Esophagus squamous epithelium (tissue), 5 donors: ENCODE measurements around the gene GJA1. TPM values are rescaled to one million over a fixed set of nuclear protein-coding genes. Genes with fewer than 3 reads are reported as not detected.
"Not testable (repeated sequence)": the region's sequence is repeated elsewhere in the genome, so short reads cannot be mapped to it uniquely, and the experiment has no call there.

Experiments used
- DNase-seq: peaks from one replicate; lab custom pipeline; 2025; lab: John Stamatoyannopoulos, UW
- H3K27ac ChIP-seq, 4 donors: fragments of 200-600 bp; sonication (generic); one replicate each; pipeline ENCODE4 v1.5.1; 2016 to 2019; ENCODE audit warnings: mild to moderate bottlenecking in 1 of 4
- H3K27me3 ChIP-seq, 4 donors: fragments of 200-600 bp; sonication (generic); 1 replicate in 3 of 4; 2 replicates in 1 of 4; pipeline versions ENCODE4 v1.5.1 to v1.6.0; 2017 to 2021; ENCODE audit warnings: antibody characterized with exemption in 1 of 4
- H3K36me3 ChIP-seq, 3 donors: fragments of 200-600 bp; sonication (generic); one replicate each; pipeline ENCODE4 v1.5.1; 2016 to 2019
- H3K4me1 ChIP-seq, 3 donors: fragments of 200-600 bp; sonication (generic); one replicate each; pipeline ENCODE4 v1.5.1; 2017 to 2019
- H3K4me3 ChIP-seq, 4 donors: fragments of 200-600 bp; sonication (generic); 1 replicate in 3 of 4; 2 replicates in 1 of 4; pipeline ENCODE4 v1.5.1; 2016 to 2019; ENCODE audit warnings: mild to moderate bottlenecking in 2 of 4, moderate library complexity in 1 of 4
- H3K9me3 ChIP-seq, 3 donors: fragments of 200-600 bp; sonication (generic); one replicate each; pipeline ENCODE4 v1.5.1; 2016 to 2019
- CTCF ChIP-seq, 6 experiments: fragments of 450-650 bp in 4 of 6; fragments of 200-600 bp in 2 of 6; sonication (generic) in 2 of 6; IDR thresholded peaks; one replicate each; pipeline ENCODE4 v1.5.1; 2016 to 2019; ENCODE audit warnings: antibody characterized with exemption in 6 of 6, mild to moderate bottlenecking in 4 of 6, moderate library complexity in 4 of 6
- POLR2A ChIP-seq, 4 donors: fragments of 450-650 bp; IDR thresholded peaks; one replicate each; pipeline ENCODE4 v1.6.1; 2017; ENCODE audit warnings: antibody characterized with exemption in 4 of 4, mild to moderate bottlenecking in 4 of 4, moderate library complexity in 3 of 4
- WGBS, 2 donors: methylation state at CpG; one replicate each; pipeline ENCODE4 v1.1.5; 2018; 5-methylcytosine and 5-hydroxymethylcytosine counted together
- intact Hi-C: fragments of 100-400 bp; cut with DNase I; formaldehyde crosslinking; loops from one replicate; pipeline ENCODE4 v1.15.0; 2022
- total RNA-seq, 4 donors: library from RNA; depleted of rRNA; stranded (reverse); fragments of >200 nt; gene quantifications; one replicate each; pipeline ENCODE4 v1.1.0, GENCODE V29; 2016
- donor health status: DM: yes; HTN: yes; CAD: no.

Gene GJA1
- total RNA-seq, 4 donors from 2014 or later = 73.1 to 118 (median 89.4) TPM

- Histone ChIP-seq H3K4me1 (no peaks in the 10 kb centered on the region), H3K9me3 (no peaks in the 10 kb centered on the region), H3K27me3 (no peaks in the 10 kb centered on the region), H3K4me3 (no peak overlapping the region), H3K27ac (no peak overlapping the region), H3K36me3 (no peaks in the 10 kb centered on the region)
- WGBS, 2 donors = 34 to 58% methylated on average over 2 of the region's 2 CpGs
- TF ChIP-seq CTCF (IDR thresholded peaks at IDR 0.05) (no peak), POLR2A (IDR thresholded peaks at IDR 0.05) (no peak)
- DNase-seq = no peak
- intact Hi-C loops = no loop called here
Observed at GRCh38 chr6:121413879-121414278, 21.6 kb upstream of the GJA1 start.

DNA sequence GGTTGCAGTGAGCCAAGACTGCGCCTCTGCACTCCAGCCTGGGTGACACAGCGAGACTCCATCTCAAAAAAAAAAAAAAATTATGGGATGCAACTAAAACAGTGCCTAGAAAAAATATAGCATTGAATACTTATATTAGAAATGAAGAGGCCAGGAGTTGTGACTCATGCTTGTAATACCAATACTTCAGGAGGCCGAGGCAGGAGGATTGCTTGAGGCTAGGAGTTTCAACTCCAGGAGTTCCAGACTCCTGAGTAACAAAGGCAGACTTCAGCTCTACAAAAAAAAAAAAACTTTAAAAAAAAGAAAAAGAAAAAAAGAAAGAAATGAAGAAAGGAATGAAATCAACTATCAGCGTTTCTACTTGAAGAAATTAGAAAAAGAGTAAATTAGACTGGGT is 17.1 kb upstream of the GJA1 start:
- TF ChIP-seq POLR2A (IDR thresholded peaks at IDR 0.05) (no peak), CTCF (IDR thresholded peaks at IDR 0.05) (no peak)
- intact Hi-C loops = no loop called here
- H3K27ac ChIP-seq = no peak overlapping the region
- DNase-seq = no peak
- WGBS, 2 donors = 71 to 86% methylated on average over 4 of the region's 4 CpGs
- H3K27me3 ChIP-seq = no peaks in the 10 kb centered on the region
- H3K9me3 ChIP-seq = no peaks in the 10 kb centered on the region
- H3K36me3 ChIP-seq = no peaks in the 10 kb centered on the region
- H3K4me3 ChIP-seq = no peak overlapping the region
- H3K4me1 ChIP-seq = no peaks in the 10 kb centered on the region

DNA sequence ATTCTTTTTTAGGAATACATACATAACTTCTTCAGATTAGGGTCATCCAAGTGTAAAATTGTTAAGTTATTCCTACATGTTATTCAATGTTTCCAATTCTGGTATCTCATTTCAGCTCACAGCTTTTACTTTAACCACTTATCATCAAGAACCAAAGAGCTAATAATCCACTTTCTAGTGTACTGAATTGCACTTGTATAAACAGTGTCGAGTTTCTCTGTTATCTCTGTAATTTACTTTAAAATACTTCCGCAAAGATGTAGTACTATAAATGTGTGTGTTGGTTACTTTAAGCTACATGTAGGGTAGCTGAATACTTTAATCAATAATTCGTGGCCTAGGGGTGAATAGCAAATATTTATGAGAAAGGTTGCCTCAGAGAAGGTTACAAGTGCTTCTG is 8.8 kb upstream of the GJA1 start:
- Histone ChIP-seq H3K9me3 (no peaks in the 10 kb centered on the region), H3K4me3 (no peak overlapping the region), H3K27ac (no peak overlapping the region), H3K27me3 (no peaks in the 10 kb centered on the region), H3K36me3 (no peaks in the 10 kb centered on the region), H3K4me1 (peaks cover 0 to 9% (median 0%) of the 10 kb centered on the region in 3 donors)
- intact Hi-C loops = loop anchor here (5.0 kb wide), 1 partner anchor 611 kb away; no protein-coding TSS in a partner anchor
- no peak for TF ChIP-seq POLR2A (IDR thresholded peaks at IDR 0.05)
- no peak for TF ChIP-seq CTCF (IDR thresholded peaks at IDR 0.05)
- WGBS, 2 donors = 71% methylated on average over 3 of the region's 3 CpGs
- DNase-seq = no peak

DNA sequence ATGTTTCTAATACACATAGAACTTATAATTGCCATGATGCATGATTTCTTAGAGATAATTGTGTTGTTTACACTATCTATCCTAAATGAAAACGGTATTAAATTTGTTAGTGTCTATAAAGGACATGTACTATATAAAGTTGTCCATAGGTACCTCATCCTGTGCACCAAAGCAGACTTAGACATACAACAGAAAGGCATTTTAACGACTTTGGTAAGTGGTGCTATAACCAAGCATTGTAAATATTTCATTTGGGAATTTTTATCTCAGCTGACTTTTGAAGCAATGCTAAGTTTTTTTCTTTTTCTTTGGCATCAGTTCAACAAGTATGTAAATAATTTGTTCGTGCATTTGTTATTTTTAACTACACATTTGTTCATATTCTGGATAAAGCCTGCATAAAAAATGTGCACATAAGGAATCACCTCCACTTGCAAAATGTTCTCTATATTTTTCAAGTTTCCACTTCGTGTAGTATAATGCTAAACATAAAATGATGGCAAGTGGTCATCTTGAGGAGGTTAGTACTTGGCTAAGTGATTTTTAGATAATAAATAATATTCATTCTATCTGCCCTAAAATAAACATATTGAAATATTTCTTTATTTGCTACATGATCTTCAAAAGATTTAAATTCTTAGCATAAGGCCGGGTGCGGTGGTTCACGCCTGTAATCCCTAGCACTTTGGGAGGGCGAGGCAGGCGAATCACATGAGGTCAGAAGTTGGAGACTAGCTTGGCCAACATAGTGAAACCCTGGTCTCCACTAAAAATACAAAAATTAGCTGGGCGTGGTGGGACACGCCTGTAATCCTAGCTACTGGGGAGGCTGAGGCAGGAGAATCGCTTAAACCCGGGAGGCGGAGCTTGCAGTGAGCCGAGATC is 6.3 kb upstream of the GJA1 start:
- Histone ChIP-seq H3K27me3 (no peaks in the 10 kb centered on the region), H3K27ac (no peak overlapping the region), H3K9me3 (no peaks in the 10 kb centered on the region), H3K4me1 (peaks cover 0 to 18% (median 0%) of the 10 kb centered on the region in 3 donors), H3K36me3 (no peaks in the 10 kb centered on the region), H3K4me3 (no peak overlapping the region)
- TF ChIP-seq POLR2A (IDR thresholded peaks at IDR 0.05) = no peak
- no peak for DNase-seq
- intact Hi-C loops = loop anchor here (5.0 kb wide), 1 partner anchor 608 kb away; no protein-coding TSS in a partner anchor
- WGBS, 2 donors = 77% methylated on average over 15 of the region's 15 CpGs

GRCh38 chr6:121430514-121431460 is 4.7 kb upstream of the GJA1 start:
- H3K27me3 ChIP-seq = no peaks in the 10 kb centered on the region

GRCh38 chr6:121431776-121432175 is 3.7 kb upstream of the GJA1 start:
- not testable (repeated sequence) for H3K4me3 ChIP-seq, H3K27me3 ChIP-seq, H3K9me3 ChIP-seq, H3K27ac ChIP-seq, H3K36me3 ChIP-seq, DNase-seq
- WGBS, 2 donors = 82 to 91% methylated on average over 6 of the region's 6 CpGs
- intact Hi-C loops = loop anchor here (5.0 to 10.0 kb wide), 2 partner anchors 413 to 751 kb away; no protein-coding TSS in a partner anchor
- H3K4me1 ChIP-seq = peaks cover 0 to 30% (median 0%) of the 10 kb centered on the region in 3 donors

More at GRCh38 chr6:121430514-121431460, 4.7 kb upstream of the GJA1 start:
- H3K36me3 ChIP-seq = no peaks in the 10 kb centered on the region
- 54 to 56% methylated on average over 10 of the region's 10 CpGs for WGBS, 2 donors
- no peak for TF ChIP-seq POLR2A (IDR thresholded peaks at IDR 0.05)
- TF ChIP-seq CTCF (IDR thresholded peaks at IDR 0.05) = peak in 5 of 6 experiments; percentile 47 to 87 (median 61)
- H3K9me3 ChIP-seq = no peaks in the 10 kb centered on the region
- H3K4me1 ChIP-seq = peaks cover 0 to 30% (median 0%) of the 10 kb centered on the region in 3 donors
- no peak overlapping the region for H3K27ac ChIP-seq
- intact Hi-C loops = loop anchor here (5.0 to 10.0 kb wide), 2 partner anchors 414 to 752 kb away; no protein-coding TSS in a partner anchor
- no peak overlapping the region for H3K4me3 ChIP-seq
- DNase-seq = no peak
